ENCODE results near the gene ZNF592. TPM values are rescaled to one million over a fixed set of nuclear protein-coding genes. Genes with fewer than 3 reads are reported as not detected.

ZNF592 gene
- polyA plus RNA-seq, 1 donor (not counting 4 experiments of a cell fraction or from before 2014, with no cell fraction given): 4.1 TPM

DNA sequence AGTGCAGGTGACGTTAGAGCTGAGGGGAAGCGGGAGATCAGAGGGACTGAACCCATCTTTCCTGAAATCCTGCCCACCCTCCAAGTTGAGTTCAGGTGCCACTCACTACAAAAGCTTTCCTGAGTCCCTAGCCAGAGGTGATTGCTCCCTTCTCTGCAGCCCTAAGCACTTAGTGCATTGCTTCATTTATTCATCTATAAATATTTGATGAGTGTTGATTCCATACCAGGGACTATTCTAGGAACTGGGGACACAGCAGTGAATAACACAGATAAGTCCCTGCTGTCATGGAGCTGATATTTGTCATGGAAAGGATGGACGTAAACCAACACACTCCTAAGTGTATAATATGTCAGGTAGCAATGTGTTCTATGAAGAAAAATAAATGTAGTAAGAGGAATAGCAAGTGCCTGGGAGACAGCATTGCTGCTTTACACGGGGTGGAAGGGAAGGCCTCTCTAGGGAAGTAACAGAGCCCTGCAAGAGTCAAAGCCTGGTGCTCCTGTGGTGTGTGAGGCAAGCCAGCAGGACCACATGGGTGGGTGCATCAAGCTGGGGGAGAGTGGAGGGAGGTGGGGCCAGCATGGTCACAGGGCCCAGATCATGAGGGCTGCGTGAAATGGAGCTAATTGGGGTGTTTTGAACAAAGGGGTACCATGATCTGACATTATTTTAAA is 87.4 kb downstream of the ZNF592 start:
- peaks cover 15% of the 10 kb centered on the region for H3K27me3 ChIP-seq (ENCODE audit: control insufficient read depth, extremely low read depth, insufficient read depth, low read length)
- H3K9me3 ChIP-seq (ENCODE audit: control insufficient read depth, low read depth, low read length): no peaks in the 10 kb centered on the region
- no peak overlapping the region for H3K9ac ChIP-seq (ENCODE audit: control insufficient read depth, extremely low read depth, insufficient read depth, low read length)
- no peak overlapping the region for H2AFZ ChIP-seq (ENCODE audit: control insufficient read depth, low read length)
- no peaks in the 10 kb centered on the region for H3K36me3 ChIP-seq (ENCODE audit: control insufficient read depth in 2 of 2, extremely low read depth in 1 of 2, insufficient read depth in 2 of 2, low read length in 2 of 2)
- no peaks in the 10 kb centered on the region for H3K4me1 ChIP-seq (ENCODE audit: control insufficient read depth, extremely low read depth, insufficient read depth, low read length)
- DNase-seq (ENCODE audit: low read depth, low spot score) (no peak), FAIRE-seq (no peak)
- no peaks in the 10 kb centered on the region for H3K9me1 ChIP-seq (ENCODE audit: control insufficient read depth, extremely low read depth, insufficient read depth, low read length)
- no peaks in the 10 kb centered on the region for H4K20me1 ChIP-seq (ENCODE audit: control insufficient read depth, extremely low read depth, insufficient read depth, low read length)
- TF ChIP-seq EZH2 (IDR thresholded peaks at IDR 0.05; ENCODE audit: low read length): no peak
- TF ChIP-seq, protein P1, sequence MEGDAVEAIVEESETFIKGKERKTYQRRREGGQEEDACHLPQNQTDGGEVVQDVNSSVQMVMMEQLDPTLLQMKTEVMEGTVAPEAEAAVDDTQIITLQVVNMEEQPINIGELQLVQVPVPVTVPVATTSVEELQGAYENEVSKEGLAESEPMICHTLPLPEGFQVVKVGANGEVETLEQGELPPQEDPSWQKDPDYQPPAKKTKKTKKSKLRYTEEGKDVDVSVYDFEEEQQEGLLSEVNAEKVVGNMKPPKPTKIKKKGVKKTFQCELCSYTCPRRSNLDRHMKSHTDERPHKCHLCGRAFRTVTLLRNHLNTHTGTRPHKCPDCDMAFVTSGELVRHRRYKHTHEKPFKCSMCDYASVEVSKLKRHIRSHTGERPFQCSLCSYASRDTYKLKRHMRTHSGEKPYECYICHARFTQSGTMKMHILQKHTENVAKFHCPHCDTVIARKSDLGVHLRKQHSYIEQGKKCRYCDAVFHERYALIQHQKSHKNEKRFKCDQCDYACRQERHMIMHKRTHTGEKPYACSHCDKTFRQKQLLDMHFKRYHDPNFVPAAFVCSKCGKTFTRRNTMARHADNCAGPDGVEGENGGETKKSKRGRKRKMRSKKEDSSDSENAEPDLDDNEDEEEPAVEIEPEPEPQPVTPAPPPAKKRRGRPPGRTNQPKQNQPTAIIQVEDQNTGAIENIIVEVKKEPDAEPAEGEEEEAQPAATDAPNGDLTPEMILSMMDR (optimal IDR thresholded peaks at IDR 0.05 in 1 of 3, IDR thresholded peaks at IDR 0.05 in 1 of 3, conservative IDR thresholded peaks at IDR 0.05 in 1 of 3; ENCODE audit: extremely low read depth in 1 of 3, insufficient read depth in 2 of 3, low read length in 3 of 3): no peak
- no peaks in the 10 kb centered on the region for H3K79me2 ChIP-seq (ENCODE audit: control insufficient read depth, insufficient read depth, low read length)
- no peak overlapping the region for H3K4me2 ChIP-seq (ENCODE audit: control insufficient read depth, extremely low read depth, insufficient read depth, low read depth, low read length)
- no peak overlapping the region for H3K4me3 ChIP-seq (ENCODE audit: control insufficient read depth in 2 of 3, extremely low read depth in 1 of 3, insufficient read depth in 2 of 3, low read depth in 1 of 3, low read length in 3 of 3)
- H3K27ac ChIP-seq (ENCODE audit: control insufficient read depth, insufficient read depth, low read length): no peak overlapping the region
- dilution Hi-C loops (cut with MboI; ENCODE audit: extremely low pct_ligation_motif_present, low sequenced_read_pairs): no loop called here

DNA sequence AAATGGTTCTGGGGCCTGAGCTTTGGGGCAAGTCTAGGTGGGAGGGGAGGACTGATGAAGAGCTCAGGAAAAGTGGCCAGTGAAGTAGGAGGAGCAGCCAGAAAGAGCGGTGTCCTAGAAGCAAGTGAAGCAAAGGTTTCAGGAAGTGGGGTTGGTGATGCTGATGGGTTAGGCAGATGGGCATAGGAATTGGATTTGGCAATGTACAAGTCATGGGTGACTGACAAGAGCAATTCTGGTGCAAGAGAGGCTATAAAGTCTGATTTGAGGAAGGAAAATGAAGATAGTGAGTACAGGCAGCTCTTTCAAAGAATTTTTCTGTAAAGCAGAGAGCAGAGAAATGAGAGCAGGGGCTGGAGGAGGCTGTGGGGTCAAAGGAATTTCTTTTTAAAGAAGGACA is 88.5 kb downstream of the ZNF592 start:
- Histone ChIP-seq H3K27ac (ENCODE audit: control insufficient read depth, insufficient read depth, low read length) (no peak overlapping the region), H2AFZ (ENCODE audit: control insufficient read depth, low read length) (no peak overlapping the region), H3K27me3 (ENCODE audit: control insufficient read depth, extremely low read depth, insufficient read depth, low read length) (peaks cover 15% of the 10 kb centered on the region), H3K4me1 (ENCODE audit: control insufficient read depth, extremely low read depth, insufficient read depth, low read length) (no peaks in the 10 kb centered on the region), H3K4me3 (ENCODE audit: control insufficient read depth in 2 of 3, extremely low read depth in 1 of 3, insufficient read depth in 2 of 3, low read depth in 1 of 3, low read length in 3 of 3) (no peak overlapping the region), H3K9me3 (ENCODE audit: control insufficient read depth, low read depth, low read length) (no peaks in the 10 kb centered on the region), H3K9me1 (ENCODE audit: control insufficient read depth, extremely low read depth, insufficient read depth, low read length) (no peaks in the 10 kb centered on the region), H3K79me2 (ENCODE audit: control insufficient read depth, insufficient read depth, low read length) (no peaks in the 10 kb centered on the region), H4K20me1 (ENCODE audit: control insufficient read depth, extremely low read depth, insufficient read depth, low read length) (no peaks in the 10 kb centered on the region), H3K9ac (ENCODE audit: control insufficient read depth, extremely low read depth, insufficient read depth, low read length) (no peak overlapping the region), H3K4me2 (ENCODE audit: control insufficient read depth, extremely low read depth, insufficient read depth, low read depth, low read length) (no peak overlapping the region), H3K36me3 (ENCODE audit: control insufficient read depth in 2 of 2, extremely low read depth in 1 of 2, insufficient read depth in 2 of 2, low read length in 2 of 2) (no peaks in the 10 kb centered on the region)
- dilution Hi-C loops (cut with MboI; ENCODE audit: extremely low pct_ligation_motif_present, low sequenced_read_pairs): no loop called here
- FAIRE-seq (no peak), DNase-seq (ENCODE audit: low read depth, low spot score) (no peak)
- no peak for TF ChIP-seq EZH2 (IDR thresholded peaks at IDR 0.05; ENCODE audit: low read length)
- TF ChIP-seq, protein P1 (optimal IDR thresholded peaks at IDR 0.05 in 1 of 3, IDR thresholded peaks at IDR 0.05 in 1 of 3, conservative IDR thresholded peaks at IDR 0.05 in 1 of 3; ENCODE audit: extremely low read depth in 1 of 3, insufficient read depth in 2 of 3, low read length in 3 of 3): no peak

All from keratinocyte (primary cell).